HCT116 (cell line): ENCODE measurements around the gene IRAK2. TPM values are rescaled to one million over a fixed set of nuclear protein-coding genes. Genes with fewer than 3 reads are reported as not detected.

Source experiments
- ATAC-seq: fragments of 200-7000 bp; cut with Tn5 transposase; 2 replicates; pipeline ENCODE4 v1.9.1; 2020; ENCODE audit warnings: mild to moderate bottlenecking, moderate library complexity
- BruUV-seq: library from RNA; stranded (reverse); fragments of 400-500 nt; replicated peaks from 2 replicates; lab custom pipeline; 2021; lab: Mats Ljungman, UMichigan
- CTCF ChIA-PET: fragments of 300-600 bp; sonication (Branson Sonifier 250); formaldehyde crosslinking; loops from one replicate; lab custom pipeline; 2021; ENCODE audit warnings: antibody characterized with exemption; lab: Charles Lee
- POLR2A ChIA-PET: fragments of 300-600, 350-600 bp; sonication (Branson Sonifier 250); formaldehyde crosslinking; loops from one replicate; lab custom pipeline; 2021; ENCODE audit warnings: antibody characterized with exemption; lab: Charles Lee
- RAD21 ChIA-PET, 2 experiments: fragments of 300-600 bp; sonication (Branson Sonifier 250); formaldehyde crosslinking; loops; one replicate each; lab custom pipeline; 2023; ENCODE audit warnings: low total read pairs in 2 of 2; ENCODE audit not compliant: uncharacterized antibody in 2 of 2, unreplicated experiment in 2 of 2, low non-redundant PET in 1 of 2; lab: Charles Lee
- DNase-seq: peaks from one replicate; pipeline ENCODE4 v3.0.0-alpha.2; 2010; ENCODE audit warnings: low read depth, low spot score
- H2AFZ ChIP-seq: fragments of 200-600 bp; shearing (Covaris generic), sonication (generic); 2 replicates; pipeline ENCODE4 v1.6.1; 2017; ENCODE audit warnings: low read depth, mixed run types, mixed read lengths, antibody characterized with exemption, low read length; ENCODE audit not compliant: poor library complexity, severe bottlenecking
- H3K27ac ChIP-seq: 2 replicates; pipeline ENCODE4 v1.5.1; 2012; ENCODE audit warnings: low read depth, low read length
- H3K27me3 ChIP-seq: fragments of 200-600 bp; sonication (generic); 2 replicates; pipeline ENCODE4 v1.6.1; 2016; ENCODE audit warnings: mixed run types, low read length, mixed read lengths; ENCODE audit not compliant: insufficient read depth
- H3K36me3 ChIP-seq, 2 experiments: fragments of 200-500 bp in 1 of 2; fragments of 200-600 bp in 1 of 2; sonication (Bioruptor generic) in 1 of 2; sonication (generic) in 1 of 2; 2 replicates each; pipeline versions ENCODE4 v1.5.1 to v1.6.1; 2014 to 2016; ENCODE audit warnings: low read length in 2 of 2, inconsistent platforms in 1 of 2, mixed read lengths in 1 of 2, mixed run types in 1 of 2; ENCODE audit not compliant: insufficient read depth in 2 of 2, control insufficient read depth in 1 of 2
- H3K4me1 ChIP-seq, 2 experiments: fragments of 200-600 bp in 1 of 2; sonication (generic) in 1 of 2; 2 replicates each; pipeline versions ENCODE4 v1.5.1 to v1.6.1; 2012 to 2017; ENCODE audit warnings: low read length in 2 of 2, inconsistent platforms in 1 of 2, mild to moderate bottlenecking in 1 of 2, mixed read lengths in 1 of 2, mixed run types in 1 of 2, moderate library complexity in 1 of 2; ENCODE audit not compliant: insufficient read depth in 2 of 2, control insufficient read depth in 1 of 2
- H3K4me2 ChIP-seq: fragments of 200-600 bp; sonication (generic); 2 replicates; pipeline ENCODE4 v1.6.1; 2017; ENCODE audit warnings: mixed run types, low read length, mixed read lengths
- H3K4me3 ChIP-seq, 2 experiments: fragments of 200-600 bp in 1 of 2; sonication (generic) in 1 of 2; replicated peaks in 1 of 2; 2 replicates each; pipeline ENCODE4 v1.5.1; 2011 to 2016; ENCODE audit warnings: low read length in 2 of 2, control low read depth in 1 of 2, low read depth in 1 of 2, mild to moderate bottlenecking in 1 of 2, mixed read lengths in 1 of 2, mixed run types in 1 of 2
- H3K79me2 ChIP-seq: fragments of 200-600 bp; sonication (generic); 2 replicates; pipeline ENCODE4 v1.6.1; 2017; ENCODE audit warnings: mild to moderate bottlenecking, mixed run types, low read length, moderate library complexity, mixed read lengths; ENCODE audit not compliant: insufficient read depth
- H3K9ac ChIP-seq: fragments of 200-600 bp; sonication (generic); 2 replicates; pipeline ENCODE4 v1.6.1; 2016; ENCODE audit warnings: low read length, mixed read lengths
- H3K9me2 ChIP-seq: fragments of 200-600 bp; sonication (generic), shearing (Covaris generic); 2 replicates; pipeline ENCODE4 v1.6.1; 2017; ENCODE audit warnings: mixed run types, mild to moderate bottlenecking, moderate library complexity; ENCODE audit not compliant: insufficient read depth
- H3K9me3 ChIP-seq, 2 experiments: fragments of 200-500 bp in 1 of 2; fragments of 200-600 bp in 1 of 2; sonication (Bioruptor generic) in 1 of 2; sonication (generic) in 1 of 2; 2 replicates each; pipeline ENCODE4 v1.6.1; 2014 to 2017; ENCODE audit warnings: low read length in 2 of 2, mixed read lengths in 2 of 2, inconsistent platforms in 1 of 2, low read depth in 1 of 2, mild to moderate bottlenecking in 1 of 2, mixed run types in 1 of 2, moderate library complexity in 1 of 2; ENCODE audit not compliant: control insufficient read depth in 1 of 2, insufficient read depth in 1 of 2
- H4K20me1 ChIP-seq: fragments of 200-600 bp; sonication (generic), shearing (Covaris generic); 2 replicates; pipeline ENCODE4 v1.6.1; 2017; ENCODE audit warnings: mixed run types, mild to moderate bottlenecking, moderate library complexity; ENCODE audit not compliant: insufficient read depth
- CEBPB ChIP-seq: IDR thresholded peaks from 2 replicates; pipeline ENCODE4 v1.6.1; 2012; ENCODE audit warnings: low read depth
- ELF1 ChIP-seq: IDR thresholded peaks from 2 replicates; pipeline ENCODE4 v1.6.1; 2012; ENCODE audit warnings: low read depth, borderline replicate concordance
- EZH2 ChIP-seq: fragments of 200-600 bp; sonication (generic); IDR thresholded peaks from 2 replicates; pipeline ENCODE4 v1.6.1; 2017; ENCODE audit warnings: antibody characterized with exemption, mixed run types
- EZH2phosphoT487 ChIP-seq: fragments of 200-600 bp; IDR thresholded peaks from 2 replicates; pipeline ENCODE4 v1.6.1; 2018; ENCODE audit warnings: antibody characterized with exemption, borderline replicate concordance
- FOSL1 ChIP-seq: IDR thresholded peaks from 2 replicates; pipeline ENCODE4 v1.6.1; 2012; ENCODE audit warnings: low read depth
- JUND ChIP-seq: IDR thresholded peaks from 2 replicates; pipeline ENCODE4 v1.6.1; 2012
- POLR2A ChIP-seq: IDR thresholded peaks from 2 replicates; pipeline ENCODE4 v1.7.0; 2011; ENCODE audit warnings: borderline replicate concordance; ENCODE audit not compliant: insufficient read depth, insufficient read length; ENCODE audit errors: extremely low read depth
- POLR2AphosphoS5 ChIP-seq: IDR thresholded peaks from 2 replicates; pipeline ENCODE4 v1.6.1; 2011; ENCODE audit warnings: mild to moderate bottlenecking, low read depth, low read length, moderate library complexity
- RAD21 ChIP-seq: IDR thresholded peaks from 2 replicates; pipeline ENCODE4 v1.6.1; 2012; ENCODE audit warnings: low read depth, mild to moderate bottlenecking
- SIN3A ChIP-seq: IDR thresholded peaks from 2 replicates; pipeline ENCODE4 v1.6.1; 2012; ENCODE audit warnings: low read depth
- SP1 ChIP-seq: IDR thresholded peaks from 2 replicates; pipeline ENCODE4 v1.6.1; 2012; ENCODE audit warnings: low read depth
- SRF ChIP-seq: IDR thresholded peaks from 2 replicates; pipeline ENCODE4 v1.6.1; 2012; ENCODE audit warnings: low read depth
- TCF7L2 ChIP-seq: IDR thresholded peaks from 2 replicates; pipeline ENCODE4 v1.7.0; 2011; ENCODE audit warnings: borderline replicate concordance, inconsistent platforms; ENCODE audit not compliant: insufficient read depth, insufficient read length; ENCODE audit errors: extremely low read depth
- YY1 ChIP-seq: IDR thresholded peaks from 2 replicates; pipeline ENCODE4 v1.6.1; 2011; ENCODE audit warnings: low read length, low read depth, moderate library complexity, mild to moderate bottlenecking; ENCODE audit not compliant: insufficient replicate concordance; ENCODE audit errors: extremely low read depth
- ZFX ChIP-seq: fragments of 450-650 bp; IDR thresholded peaks from 2 replicates; pipeline ENCODE4 v1.6.1; 2017
- ZNF274 ChIP-seq: fragments of 200-500 bp; sonication (Bioruptor generic); IDR thresholded peaks from 2 replicates; pipeline ENCODE4 v1.6.1; 2014; ENCODE audit warnings: mild to moderate bottlenecking, low read depth, low read length, inconsistent platforms
- intact Hi-C: fragments of 100-400 bp; cut with micrococcal nuclease; formaldehyde crosslinking; loops from 2 replicates; pipeline ENCODE4 v1.10.0; 2022
- total RNA-seq: library from RNA; stranded (reverse); gene quantifications from one replicate; pipeline ENCODE4 v1.2.1, GENCODE V29; 2021; ENCODE audit not compliant: unreplicated experiment
- TF ChIP-seq, protein P1 (sequence below): IDR thresholded peaks from 2 replicates; pipeline ENCODE4 v1.6.1; 2012
- TF ChIP-seq, protein P2 (sequence below): IDR thresholded peaks from 2 replicates; pipeline ENCODE4 v1.6.1; 2011; ENCODE audit warnings: mild to moderate bottlenecking, low read length, moderate library complexity; ENCODE audit not compliant: insufficient replicate concordance; ENCODE audit errors: extremely low read depth
- TF ChIP-seq, protein P3 (sequence below), 3 experiments: fragments of 200-600 bp in 1 of 3; sonication (generic) in 1 of 3; IDR thresholded peaks in 2 of 3; conservative IDR thresholded peaks in 1 of 3; 2 replicates each; pipeline ENCODE4 v1.5.1; 2012 to 2017; ENCODE audit warnings: low read depth in 2 of 3, low read length in 2 of 3, antibody characterized with exemption in 1 of 3, borderline replicate concordance in 1 of 3, control low read depth in 1 of 3, mild to moderate bottlenecking in 1 of 3, mixed read lengths in 1 of 3, mixed run types in 1 of 3, moderate library complexity in 1 of 3; ENCODE audit not compliant: insufficient read depth in 1 of 3
- TF ChIP-seq, protein P4 (sequence below): IDR thresholded peaks from 2 replicates; pipeline ENCODE4 v1.6.1; 2012

The IRAK2 gene
- total RNA-seq, 1 experiment from 2014 or later: 3.6 TPM

DNA sequence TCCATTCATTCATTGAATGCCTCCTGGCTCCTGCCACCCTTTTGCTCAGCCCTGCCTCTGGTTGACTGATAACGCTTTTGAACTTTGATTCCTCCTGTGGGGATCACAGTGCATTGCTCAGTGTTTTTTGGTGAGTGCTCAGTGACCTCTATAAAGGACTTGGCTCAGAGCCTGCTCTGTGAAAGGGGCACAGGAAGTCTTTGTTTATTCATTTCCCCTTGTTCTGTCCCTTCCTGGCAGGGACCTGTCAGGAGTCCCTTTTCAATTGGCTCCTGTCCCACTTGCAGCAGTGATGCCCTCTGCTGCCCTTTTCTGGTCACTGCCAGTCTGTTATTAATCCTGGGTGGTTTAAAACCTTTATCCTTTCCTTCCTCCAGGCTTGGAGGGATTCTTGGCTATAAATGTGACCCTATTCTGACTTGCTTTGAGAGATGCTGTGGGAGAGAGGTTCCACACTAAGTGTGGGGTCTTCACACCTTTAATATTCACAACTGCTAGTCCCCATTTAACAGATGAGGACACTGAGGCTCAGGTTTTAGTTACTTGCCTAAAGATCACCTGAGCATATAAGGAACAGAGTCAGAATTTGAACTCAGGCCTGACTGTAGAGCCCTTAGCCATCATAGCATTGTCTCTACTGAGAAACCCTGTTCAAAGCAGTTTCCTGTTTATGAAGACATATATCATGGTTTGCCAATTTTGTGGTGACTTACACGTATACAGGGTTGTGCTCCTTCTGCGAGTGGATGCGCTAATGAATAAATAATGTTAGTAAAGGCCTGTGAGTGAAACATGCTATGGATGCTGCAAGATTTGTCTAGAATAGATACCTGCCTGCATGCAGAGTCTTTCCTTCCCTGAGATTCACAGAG lies 60.3 kb downstream of the IRAK2 start:
- Histone ChIP-seq H3K9ac (no peak overlapping the region), H3K9me3 (no peaks in the 10 kb centered on the region), H3K36me3 (no peaks in the 10 kb centered on the region), H3K27me3 (no peaks in the 10 kb centered on the region), H4K20me1 (no peaks in the 10 kb centered on the region), H3K4me1 (peaks cover 29 to 42% of the 10 kb centered on the region in 2 experiments), H3K9me2 (no peaks in the 10 kb centered on the region), H3K4me3 (no peak overlapping the region), H3K4me2 (peak overlapping the region; percentile 38; the same call in 1 of the 2 replicates), H3K79me2 (no peaks in the 10 kb centered on the region), H3K27ac (no peak overlapping the region), H2AFZ (no peak overlapping the region)
- RAD21 ChIA-PET: interaction anchor here in 1 of 2 experiments (0.6 kb wide), 1 partner anchor 33 kb away, joined by 3 read pairs; no protein-coding TSS in a partner anchor
- peak; percentile 87 for ATAC-seq
- no TSS peak for BruUV-seq
- intact Hi-C loops: loop anchor here (1.0 to 10.0 kb wide), 6 partner anchors 60 to 508 kb away; partner anchors contain the start of genes BRK1, EMC3 and IRAK2
- POLR2A ChIA-PET: no interaction called here
- peak; percentile 71 for DNase-seq
- CTCF ChIA-PET: no interaction called here
- TF ChIP-seq, protein P1, sequence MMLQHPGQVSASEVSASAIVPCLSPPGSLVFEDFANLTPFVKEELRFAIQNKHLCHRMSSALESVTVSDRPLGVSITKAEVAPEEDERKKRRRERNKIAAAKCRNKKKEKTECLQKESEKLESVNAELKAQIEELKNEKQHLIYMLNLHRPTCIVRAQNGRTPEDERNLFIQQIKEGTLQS: no peak
- TF ChIP-seq EZH2 (no peak), FOSL1 (no peak), RAD21 (peak; percentile 98), SIN3A (no peak), POLR2AphosphoS5 (peak; percentile 69), EZH2phosphoT487 (no peak), ZNF274 (no peak), YY1 (no peak), CEBPB (no peak), ZFX (no peak), TCF7L2 (peak; percentile 60), SP1 (no peak), JUND (no peak), SRF (no peak; the same call in 1 of the 2 replicates), ELF1 (no peak), POLR2A (no peak)
- TF ChIP-seq, protein P2, sequence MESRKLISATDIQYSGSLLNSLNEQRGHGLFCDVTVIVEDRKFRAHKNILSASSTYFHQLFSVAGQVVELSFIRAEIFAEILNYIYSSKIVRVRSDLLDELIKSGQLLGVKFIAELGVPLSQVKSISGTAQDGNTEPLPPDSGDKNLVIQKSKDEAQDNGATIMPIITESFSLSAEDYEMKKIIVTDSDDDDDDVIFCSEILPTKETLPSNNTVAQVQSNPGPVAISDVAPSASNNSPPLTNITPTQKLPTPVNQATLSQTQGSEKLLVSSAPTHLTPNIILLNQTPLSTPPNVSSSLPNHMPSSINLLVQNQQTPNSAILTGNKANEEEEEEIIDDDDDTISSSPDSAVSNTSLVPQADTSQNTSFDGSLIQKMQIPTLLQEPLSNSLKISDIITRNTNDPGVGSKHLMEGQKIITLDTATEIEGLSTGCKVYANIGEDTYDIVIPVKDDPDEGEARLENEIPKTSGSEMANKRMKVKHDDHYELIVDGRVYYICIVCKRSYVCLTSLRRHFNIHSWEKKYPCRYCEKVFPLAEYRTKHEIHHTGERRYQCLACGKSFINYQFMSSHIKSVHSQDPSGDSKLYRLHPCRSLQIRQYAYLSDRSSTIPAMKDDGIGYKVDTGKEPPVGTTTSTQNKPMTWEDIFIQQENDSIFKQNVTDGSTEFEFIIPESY: no peak
- TF ChIP-seq, protein P3, sequence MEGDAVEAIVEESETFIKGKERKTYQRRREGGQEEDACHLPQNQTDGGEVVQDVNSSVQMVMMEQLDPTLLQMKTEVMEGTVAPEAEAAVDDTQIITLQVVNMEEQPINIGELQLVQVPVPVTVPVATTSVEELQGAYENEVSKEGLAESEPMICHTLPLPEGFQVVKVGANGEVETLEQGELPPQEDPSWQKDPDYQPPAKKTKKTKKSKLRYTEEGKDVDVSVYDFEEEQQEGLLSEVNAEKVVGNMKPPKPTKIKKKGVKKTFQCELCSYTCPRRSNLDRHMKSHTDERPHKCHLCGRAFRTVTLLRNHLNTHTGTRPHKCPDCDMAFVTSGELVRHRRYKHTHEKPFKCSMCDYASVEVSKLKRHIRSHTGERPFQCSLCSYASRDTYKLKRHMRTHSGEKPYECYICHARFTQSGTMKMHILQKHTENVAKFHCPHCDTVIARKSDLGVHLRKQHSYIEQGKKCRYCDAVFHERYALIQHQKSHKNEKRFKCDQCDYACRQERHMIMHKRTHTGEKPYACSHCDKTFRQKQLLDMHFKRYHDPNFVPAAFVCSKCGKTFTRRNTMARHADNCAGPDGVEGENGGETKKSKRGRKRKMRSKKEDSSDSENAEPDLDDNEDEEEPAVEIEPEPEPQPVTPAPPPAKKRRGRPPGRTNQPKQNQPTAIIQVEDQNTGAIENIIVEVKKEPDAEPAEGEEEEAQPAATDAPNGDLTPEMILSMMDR (IDR thresholded peaks at IDR 0.05 in 2 of 3, conservative IDR thresholded peaks at IDR 0.05 in 1 of 3; ENCODE audit: borderline replicate concordance in 1 of 3, insufficient read depth in 1 of 3, low read depth in 2 of 3, low read length in 2 of 3): peak; percentile 80 to 90 (median 89)
- TF ChIP-seq, protein P4, sequence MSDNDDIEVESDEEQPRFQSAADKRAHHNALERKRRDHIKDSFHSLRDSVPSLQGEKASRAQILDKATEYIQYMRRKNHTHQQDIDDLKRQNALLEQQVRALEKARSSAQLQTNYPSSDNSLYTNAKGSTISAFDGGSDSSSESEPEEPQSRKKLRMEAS: peak; percentile 17; the same call in 1 of the 2 replicates
